ENCODE measurements around the gene TCEAL2.
"Not testable (repeated sequence)": the region's sequence is repeated elsewhere in the genome, so short reads cannot be mapped to it uniquely, and the experiment has no call there.

TCEAL2 gene

DNA sequence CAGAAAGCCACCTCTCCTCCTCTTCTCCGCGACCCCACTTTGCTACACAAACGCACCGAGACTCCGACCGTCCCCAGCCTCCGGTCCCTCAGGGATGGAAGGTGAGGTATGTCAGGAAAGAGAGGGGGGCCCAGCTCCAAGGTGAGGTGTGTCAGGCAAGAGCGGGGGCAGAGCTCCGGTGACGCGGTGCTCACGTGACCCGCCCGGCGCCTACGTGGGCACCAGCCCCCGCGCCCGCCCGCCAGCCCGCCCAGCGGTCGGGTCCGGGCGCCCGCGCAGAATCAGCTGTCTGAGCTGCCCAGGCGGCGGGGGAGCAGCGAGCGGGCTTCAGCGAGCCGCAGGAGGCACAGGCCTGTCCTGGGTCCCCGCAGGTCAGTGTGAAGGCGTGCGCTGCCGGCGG, at the start of gene TCEAL2:
TSS of gene TCEAL2 (plus strand) at position 244 of the 400 bp plus-strand sequence. CDS start 1,152 bp downstream, outside the sequence.
- not testable (repeated sequence) for DNase-seq (ENCODE audit: low read depth)

DNA sequence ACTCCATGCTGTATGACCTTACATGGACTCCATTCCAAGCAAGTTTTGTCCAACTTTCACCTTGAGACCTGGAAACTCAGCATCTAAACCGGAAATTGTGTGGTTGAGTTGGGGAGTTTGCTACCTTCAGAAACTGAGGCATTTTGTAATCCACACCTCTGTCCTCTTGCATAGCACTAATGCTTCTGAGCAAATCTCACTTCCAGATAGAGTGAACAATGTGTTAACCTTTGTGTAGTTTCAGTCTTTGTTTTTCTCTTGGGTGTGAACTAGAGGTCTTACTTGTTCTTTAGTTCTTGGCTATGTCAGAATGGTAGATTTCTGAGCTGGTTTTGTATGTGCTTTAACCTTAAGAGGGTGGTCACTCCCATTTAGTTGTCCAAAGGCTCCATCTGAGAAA, 48.1 kb upstream of the TCEAL2 start:
- DNase-seq (ENCODE audit: low read depth) = no peak

DNA sequence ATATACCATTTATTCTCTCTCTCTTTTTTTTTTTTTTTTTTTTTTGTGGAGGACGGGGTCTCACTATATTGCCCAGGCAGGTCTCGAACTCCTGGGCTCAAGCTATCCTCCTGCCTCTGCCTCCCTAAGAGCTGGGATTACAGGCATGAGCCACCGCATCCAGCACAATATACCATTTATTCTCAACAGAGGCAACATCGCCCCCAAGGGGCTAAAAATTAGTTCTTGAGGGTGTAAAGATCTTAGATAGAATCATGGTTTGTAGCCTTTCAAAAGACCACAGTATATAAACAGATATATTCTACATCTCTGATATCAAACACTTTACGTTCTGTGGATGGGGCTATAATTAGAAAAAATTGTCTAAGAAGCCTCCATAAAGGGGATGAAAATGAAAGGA, 39.8 kb upstream of the TCEAL2 start:
- no peak for DNase-seq (ENCODE audit: low read depth)

DNA sequence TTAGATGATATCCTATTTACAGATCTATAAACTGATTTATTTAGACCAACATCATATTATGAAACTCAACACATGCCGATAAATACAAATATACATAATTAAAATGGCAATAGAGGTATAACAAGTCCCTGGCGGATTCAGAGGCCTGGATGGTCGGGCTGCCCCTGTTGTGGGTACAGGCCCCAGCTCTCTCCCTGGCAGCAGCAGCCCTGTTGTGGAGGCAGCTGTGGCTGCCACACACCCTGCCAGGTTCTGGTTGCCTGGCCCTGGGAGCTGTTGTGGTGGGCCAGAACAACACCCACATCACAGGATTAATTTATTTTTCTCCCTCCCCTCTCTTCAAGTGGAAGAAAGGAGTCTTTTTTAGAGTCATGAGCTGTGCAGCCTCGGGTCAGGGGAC, 12.1 kb upstream of the TCEAL2 start:
- DNase-seq (ENCODE audit: low read depth) = no peak

DNA sequence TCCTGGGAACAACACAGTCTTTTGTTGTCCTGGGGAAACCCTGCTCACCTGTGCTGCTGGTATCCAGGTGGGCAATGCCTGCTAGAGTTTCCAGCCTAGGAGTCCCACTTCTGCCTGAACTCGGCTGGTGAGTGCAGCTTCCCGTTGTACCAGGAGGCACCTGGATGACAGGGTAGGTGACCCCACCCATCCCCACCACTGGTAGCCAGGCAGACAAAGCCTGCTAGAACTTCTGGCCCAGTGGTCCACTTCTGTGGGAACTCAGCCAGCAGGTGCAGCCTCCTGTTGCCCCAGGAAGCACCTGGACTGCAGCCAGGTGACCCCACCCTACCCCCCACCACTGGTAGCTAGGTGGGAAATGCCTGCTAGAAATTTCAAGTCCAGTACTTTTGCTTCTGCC, 9.7 kb upstream of the TCEAL2 start:
- DNase-seq (ENCODE audit: low read depth) = no peak

DNA sequence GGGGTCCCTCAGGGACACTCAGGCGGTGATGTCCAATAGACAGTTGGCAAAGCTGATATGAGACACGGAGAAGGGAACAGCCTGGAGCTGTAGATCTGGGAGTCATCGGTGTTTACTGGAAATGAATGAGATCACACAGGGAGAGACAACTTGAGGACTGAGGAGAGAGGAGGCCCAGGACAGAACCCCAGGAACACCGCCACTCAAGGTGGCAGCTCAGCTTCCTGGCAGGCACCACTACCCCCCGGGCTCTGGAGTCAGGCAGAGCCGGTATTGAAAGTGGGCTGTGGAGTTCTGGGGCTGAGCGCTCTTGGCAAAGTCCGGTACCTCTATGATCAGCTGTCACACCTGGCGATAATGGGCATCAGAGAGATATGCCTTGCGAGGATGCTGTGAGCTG, 465 bp upstream of the TCEAL2 start:
- DNase-seq (ENCODE audit: low read depth) = not testable (repeated sequence)

DNA sequence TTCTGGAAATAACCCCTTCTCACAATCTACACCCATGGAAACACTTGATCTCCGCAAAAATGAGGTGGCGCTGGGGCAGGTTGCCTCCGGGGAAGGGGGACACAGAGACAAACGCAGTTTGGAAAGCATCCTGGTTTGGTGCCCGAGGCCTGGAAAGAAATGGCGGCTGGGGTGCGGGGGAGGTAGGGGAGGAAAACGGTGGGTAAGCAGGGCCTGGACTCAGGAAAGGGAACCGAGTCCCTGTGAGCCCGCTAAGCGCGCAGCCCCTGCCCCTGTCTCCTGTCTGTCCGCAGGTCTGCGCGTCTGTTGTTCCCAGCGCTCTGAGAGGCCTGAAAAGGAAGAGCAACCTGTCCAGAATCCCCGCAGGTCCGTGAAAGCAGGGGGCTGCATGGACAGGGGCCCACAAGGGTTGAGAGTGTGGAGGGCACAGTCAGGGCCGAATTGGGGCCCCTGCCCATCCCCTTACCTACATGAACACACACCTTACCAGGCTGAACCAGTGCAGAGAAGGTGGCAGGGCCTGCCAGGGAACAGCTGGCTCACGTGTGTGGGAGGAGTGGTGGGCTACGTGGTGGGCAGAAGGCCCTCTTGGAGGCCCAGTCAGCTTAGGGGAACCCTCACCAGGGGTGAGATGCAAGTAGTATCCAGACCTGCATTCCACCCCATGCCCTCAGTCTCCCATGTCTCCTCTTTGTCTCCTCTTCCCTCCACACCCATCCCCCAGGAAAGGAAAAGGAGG, 770 bp downstream of the TCEAL2 start:
- not testable (repeated sequence) for DNase-seq (ENCODE audit: low read depth)

DNA sequence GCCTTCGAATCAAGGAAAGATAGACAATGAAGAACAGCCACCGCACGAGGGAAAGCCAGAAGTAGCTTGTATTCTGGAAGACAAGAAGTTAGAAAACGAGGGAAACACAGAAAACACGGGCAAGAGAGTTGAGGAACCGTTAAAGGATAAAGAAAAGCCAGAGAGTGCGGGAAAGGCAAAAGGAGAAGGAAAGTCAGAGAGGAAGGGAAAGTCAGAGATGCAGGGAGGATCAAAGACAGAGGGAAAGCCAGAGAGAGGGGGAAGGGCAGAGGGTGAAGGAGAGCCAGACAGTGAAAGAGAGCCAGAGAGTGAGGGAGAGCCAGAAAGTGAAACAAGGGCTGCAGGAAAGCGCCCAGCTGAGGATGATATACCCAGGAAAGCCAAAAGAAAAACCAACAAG, 1.4 kb downstream of the TCEAL2 start:
- DNase-seq (ENCODE audit: low read depth) = no peak

DNA sequence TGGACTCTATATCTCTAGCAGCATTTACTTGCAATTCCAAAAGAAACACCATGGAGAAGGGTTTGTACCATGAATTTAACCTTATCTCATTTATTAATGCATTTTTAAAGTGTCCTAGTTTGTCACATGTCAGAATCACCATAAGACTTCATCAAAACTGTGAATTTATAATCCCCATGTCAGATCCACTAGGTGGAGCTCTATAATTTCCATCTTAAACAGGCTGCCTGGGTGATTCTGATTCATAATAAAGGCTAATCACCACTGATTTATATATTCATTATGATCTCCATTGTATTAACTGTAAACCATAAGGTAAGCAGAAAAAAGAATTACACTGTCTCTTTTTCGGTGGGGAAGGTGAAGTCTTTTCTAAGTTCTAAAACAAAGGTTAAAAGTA, 4.0 kb downstream of the TCEAL2 start:
- DNase-seq (ENCODE audit: low read depth) = no peak

DNA sequence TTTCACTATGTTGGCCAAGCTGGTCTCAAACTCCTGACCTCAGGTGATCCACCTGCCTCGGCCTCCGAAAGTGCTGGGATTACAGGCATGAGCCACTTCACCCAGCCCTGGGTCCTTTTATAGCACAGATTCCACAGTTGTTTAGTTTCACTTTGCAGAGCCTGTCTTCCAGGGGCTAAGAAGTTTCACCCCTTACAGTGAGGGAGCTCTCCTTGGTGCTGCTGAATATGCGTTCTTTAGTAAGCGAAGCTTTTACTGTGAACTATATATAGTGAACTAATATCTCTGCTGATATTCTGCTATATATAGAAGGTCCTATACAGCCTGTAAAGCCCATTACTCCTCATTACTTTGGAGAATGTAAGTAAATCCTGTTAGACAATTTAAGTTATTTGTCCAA, 12.6 kb downstream of the TCEAL2 start:
- DNase-seq (ENCODE audit: low read depth) = no peak

DNA sequence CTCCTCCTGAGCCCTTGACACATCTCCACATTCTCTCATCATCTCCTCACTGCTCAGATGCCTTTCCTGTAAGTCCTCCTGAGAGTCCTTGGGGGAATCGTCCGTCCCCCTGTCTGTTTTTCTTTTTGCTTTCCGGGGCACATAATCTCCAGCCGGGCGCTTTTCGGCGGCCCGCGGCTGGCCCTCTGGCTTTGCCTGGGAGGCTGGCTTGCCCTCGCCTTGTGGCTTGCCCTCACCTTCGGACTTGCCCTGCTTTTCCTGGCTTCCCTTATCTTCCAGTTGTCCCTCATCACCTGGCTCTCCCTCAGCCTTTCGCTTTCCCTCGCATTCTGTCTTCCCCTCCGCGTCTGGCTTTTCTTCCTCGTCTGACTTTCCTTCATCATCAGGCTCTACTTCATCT, 15.4 kb downstream of the TCEAL2 start:
- not testable (repeated sequence) for DNase-seq (ENCODE audit: low read depth)

DNA sequence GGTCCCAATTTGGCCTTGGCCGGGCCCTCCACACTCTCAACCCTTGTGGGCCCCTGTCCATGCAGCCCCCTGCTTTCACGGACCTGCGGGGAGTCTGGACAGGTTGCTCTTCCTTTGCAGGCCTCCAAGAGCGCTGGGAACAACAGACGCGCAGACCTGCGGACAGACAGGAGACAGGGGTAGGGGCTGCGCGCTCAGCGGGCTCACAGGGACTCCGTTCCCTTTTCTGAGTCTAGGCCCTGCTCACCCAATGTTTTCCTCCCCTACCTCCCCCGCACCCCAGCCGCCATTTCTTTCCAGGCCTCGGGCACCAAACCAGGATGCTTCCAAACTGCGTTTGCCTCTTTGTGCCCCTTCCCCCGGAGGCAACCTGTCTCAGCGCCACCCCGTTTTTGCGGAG, 16.2 kb downstream of the TCEAL2 start:
- not testable (repeated sequence) for DNase-seq (ENCODE audit: low read depth)

DNA sequence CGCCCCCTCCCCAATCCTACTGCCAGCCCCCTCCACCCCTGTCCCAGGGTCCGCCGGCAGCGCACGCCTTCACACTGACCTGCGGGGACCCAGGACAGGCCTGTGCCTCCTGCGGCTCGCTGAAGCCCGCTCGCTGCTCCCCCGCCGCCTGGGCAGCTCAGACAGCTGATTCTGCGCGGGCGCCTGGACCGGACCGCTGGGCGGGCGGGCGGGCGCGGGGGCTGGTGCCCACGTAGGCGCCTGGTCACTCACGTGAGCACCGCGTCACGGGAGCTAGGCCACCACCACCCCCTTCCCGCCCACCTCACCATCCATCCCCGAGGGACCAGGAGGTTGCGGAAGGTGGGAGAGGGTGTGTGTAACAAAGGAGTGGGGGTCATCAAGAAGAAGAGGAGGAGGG, 16.8 kb downstream of the TCEAL2 start, which contains the start of gene TCEAL6:
TSS of gene TCEAL6 (minus strand) at position 208 of the 400 bp plus-strand sequence.
- DNase-seq (ENCODE audit: low read depth) = not testable (repeated sequence)

DNA sequence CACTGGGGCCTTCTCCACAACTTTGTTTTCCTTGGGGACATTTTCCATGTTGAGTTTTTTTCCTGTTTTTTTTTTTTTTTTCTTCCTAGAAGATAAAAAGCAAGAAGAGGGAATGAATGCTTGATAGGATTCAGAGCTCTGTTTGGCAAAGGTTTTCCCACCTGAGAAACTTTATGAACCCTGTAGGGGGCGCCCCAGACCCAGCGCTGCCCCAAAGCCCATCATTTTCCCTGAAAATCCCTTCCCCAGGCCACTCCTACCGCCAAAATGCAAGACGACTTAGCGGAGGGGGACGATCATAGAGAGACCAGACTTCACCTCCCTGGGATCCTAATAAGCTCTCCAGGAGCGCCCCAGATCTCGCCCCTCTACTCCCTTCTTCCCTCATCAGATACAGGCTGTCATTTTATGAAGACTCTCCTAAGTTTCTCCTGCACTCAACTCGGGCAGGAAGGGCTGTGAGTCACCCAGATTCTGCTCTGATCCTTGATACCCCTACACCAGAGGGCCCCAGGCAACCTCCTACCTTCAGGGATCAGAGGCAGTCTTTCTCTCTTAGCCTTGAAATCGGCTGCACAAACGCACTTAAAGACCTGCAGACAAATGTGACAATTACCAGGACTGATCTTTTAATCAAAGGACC, 28.9 kb downstream of the TCEAL2 start:
- DNase-seq (ENCODE audit: low read depth) = no peak

DNA sequence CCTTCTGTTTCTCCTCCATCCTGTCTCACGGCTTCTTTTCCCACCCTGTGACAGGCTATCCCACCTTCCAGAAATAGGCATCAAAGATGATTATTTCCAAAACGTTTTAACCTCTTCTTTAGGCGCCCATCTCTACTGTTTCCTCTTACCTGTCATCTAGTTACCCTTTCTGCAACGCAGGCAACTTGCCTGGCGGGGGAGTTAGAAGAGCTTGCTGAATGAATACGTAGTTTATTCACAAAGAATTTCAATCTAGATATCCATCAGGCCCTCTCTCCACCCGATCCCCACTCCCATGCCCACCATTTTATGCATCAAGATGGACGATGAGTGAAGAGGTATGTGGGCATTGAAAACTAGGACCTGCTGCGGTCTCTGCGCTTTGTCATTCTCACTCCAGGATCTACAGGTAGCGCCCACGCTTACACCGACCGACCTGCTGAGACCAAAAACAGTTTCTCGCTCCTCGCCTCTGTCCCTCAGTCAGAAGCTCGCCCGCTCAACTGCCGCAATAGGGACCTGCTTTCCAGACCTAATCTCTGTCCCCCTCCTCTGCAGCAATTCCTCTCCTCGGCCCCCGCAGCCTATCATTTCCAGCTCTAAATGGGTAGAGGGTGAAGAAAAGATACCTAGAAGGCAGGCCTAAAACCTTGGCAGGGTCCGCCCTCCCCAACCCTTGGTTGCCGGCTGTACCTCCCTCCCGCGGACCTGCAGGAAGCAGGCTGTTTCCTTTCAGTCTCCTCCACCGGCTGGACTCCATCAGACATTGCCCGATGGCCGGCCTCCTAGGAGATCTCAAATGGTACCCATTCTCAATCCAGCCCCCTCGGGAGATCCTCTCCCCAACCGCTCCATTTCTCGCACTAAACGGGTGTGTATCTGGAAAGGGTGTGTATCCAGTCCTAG, 29.7 kb downstream of the TCEAL2 start:
- DNase-seq (ENCODE audit: low read depth) = peak; percentile 2

DNA sequence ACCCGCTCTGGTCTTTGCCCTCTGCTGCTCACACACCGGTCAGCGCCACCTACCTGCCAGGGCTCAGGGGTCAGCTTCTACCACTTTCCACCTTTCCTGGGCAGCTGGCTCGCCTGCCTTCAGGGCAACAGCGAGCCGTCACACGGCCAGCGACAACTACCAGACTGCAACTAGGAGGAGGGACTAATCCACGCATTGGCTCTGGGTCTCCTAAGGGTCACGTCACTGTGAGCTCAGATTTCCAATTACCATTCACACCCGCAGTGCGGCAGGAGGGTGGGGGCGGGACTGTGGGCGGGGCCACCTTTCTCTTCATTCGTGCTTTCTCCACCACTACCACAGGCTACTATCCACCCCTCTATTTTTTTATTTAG, 30.3 kb downstream of the TCEAL2 start, which contains the start of gene BEX5:
TSS of gene BEX5 (minus strand) at position 172 of the 374 bp plus-strand sequence. CDS start 1,712 bp downstream, outside the sequence.
- peak; percentile 27 for DNase-seq (ENCODE audit: low read depth)
